Measurements from ENCODE around the gene SRSF2. TPM values are rescaled to one million over a fixed set of nuclear protein-coding genes. Genes with fewer than 3 reads are reported as not detected.

Gene SRSF2
- total RNA-seq, 2 donors from 2014 or later, result 373 to 571 TPM

DNA sequence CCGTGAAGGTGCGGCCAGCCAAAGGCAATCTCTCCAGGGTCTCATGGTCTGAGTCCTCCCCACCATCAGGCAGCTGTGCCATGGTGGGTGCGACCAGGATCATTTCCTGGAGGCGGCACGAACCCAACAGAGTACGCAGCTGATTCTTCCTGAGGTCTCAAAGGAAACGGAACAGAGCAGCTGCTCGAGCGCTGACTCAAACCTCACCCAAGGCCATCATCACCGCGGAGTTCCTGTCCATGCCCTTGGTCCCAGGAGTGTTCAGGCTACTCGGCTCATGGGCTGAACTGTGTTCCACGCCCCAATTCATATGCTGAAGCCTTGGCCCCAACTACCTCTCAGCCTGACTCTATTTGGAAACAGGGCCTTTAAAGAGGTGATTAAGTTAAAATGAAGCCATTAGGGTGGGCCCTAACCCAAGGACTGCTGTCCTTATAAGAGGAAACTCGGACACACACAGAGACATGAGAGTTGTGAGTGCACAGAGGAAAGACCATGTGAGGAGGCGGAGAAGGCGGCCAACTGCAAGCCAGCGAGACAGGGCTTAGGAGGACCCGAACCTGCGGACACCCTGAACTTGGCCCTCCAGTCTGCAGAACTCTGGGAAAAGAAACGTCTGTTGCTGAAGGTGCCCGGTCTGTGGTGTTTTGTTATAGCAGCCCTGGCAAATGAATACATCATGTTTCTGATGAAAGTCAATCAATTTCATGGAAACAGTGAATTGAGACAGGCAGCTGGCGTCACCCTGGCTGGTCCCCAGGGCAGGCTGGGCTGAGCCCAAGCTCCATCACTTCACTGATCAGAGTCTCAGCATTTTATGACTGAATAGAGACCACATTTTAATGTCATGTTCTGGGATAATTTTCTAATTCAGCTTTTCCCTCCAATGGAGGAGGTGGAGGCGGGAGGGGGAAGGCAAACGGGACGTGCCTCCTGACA, 40.1 kb downstream of the SRSF2 start:
- Mint-ChIP-seq H3K4me3 (no peak overlapping the region), H3K27ac (peak overlapping the region in 1 of 2 donors; percentile 39), H3K9me3 (no peaks in the 10 kb centered on the region), H3K27me3 (no peaks in the 10 kb centered on the region), H3K4me1 (ENCODE audit: low read depth in 2 of 2) (peaks cover 10 to 14% of the 10 kb centered on the region in 2 donors), H3K36me3 (no peaks in the 10 kb centered on the region)
- peak in 1 of 2 donors; percentile 52 for ATAC-seq
- peak; percentile 38 for DNase-seq (ENCODE audit: low spot score)

DNA sequence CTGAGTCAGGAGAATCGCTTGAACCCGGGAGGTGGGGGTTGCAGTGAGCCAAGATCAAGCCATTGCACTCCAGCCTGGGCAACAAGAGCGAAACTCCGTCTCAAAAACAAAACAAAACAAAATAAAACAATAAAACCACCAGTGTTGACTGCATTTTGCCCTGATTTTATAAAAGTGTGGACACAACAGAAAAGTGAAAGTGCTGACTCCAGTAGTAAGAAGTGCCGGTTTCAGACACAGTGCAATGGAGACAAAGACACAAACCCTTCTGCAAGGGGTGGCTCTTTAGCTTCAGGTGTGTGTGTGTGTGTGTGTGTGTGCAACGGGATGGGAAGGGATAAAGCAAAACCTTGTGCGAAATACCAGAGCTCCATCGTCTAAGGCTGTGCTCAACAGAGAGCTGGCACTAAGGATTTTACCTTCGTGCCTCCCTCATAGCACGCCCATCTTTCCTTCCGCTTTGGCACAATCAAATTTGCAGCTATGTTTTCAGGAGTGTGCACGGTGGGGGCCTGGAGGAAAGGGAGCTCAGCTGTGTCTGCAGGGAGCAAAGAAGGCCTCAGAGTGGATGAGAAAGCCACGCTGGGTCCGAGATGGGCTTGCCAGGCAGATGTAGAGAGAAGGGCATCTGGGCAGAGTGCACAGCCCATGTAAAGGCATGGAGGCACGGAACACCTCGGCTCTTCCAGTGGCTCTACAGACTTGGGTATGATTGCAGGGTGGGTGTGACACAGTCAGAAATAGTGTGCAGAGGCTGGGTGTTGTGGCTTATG, 41.9 kb downstream of the SRSF2 start:
- H3K27ac Mint-ChIP-seq, result peak overlapping the region in 1 of 2 donors; percentile 41
- no peak for ATAC-seq
- no peak overlapping the region for H3K4me3 Mint-ChIP-seq
- DNase-seq (ENCODE audit: low spot score), result peak; percentile 18
- H3K27me3 Mint-ChIP-seq, result no peaks in the 10 kb centered on the region
- peaks cover 5 to 7% of the 10 kb centered on the region in 2 donors for H3K4me1 Mint-ChIP-seq (ENCODE audit: low read depth in 2 of 2)
- H3K9me3 Mint-ChIP-seq, result no peaks in the 10 kb centered on the region
- no peaks in the 10 kb centered on the region for H3K36me3 Mint-ChIP-seq

DNA sequence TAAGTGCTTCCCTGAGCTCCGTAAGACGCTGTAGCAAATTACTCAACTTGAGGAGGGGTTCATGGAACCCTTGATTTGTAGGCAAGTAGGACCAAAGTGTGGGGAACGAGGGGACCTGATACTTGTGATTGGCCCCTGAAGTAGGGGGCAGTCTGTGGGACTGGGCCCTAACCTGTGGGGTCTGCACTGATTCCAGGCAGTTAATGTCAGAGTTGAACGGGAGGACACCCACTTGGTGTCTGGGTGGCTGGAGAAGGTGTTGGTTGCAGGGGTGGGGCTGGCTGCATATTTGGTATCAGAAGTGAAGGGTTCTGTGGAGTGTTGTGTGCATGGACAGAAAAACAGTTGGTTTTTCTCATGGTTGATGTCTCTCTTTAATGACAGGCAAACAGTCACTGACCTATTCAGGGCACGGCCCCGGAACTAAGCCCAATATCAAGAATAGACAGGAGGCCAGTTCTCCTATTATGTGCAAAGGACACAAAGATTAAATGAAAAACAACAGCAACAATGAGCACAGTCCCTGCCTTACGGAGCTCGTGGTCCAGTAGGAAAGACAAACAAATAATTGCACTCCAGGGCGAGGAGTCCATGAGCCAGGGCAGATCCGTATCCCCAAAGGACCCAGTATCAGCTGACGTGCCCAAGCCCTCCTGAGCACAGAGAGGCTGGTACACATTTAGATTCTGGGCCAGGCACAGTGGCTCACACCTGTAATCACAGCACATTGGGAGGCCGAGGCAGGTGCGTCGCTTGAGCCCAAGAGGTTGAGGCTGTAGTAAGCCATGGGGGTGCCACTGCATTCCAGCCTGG, 45.5 kb downstream of the SRSF2 start:
- Mint-ChIP-seq H3K27me3 (no peaks in the 10 kb centered on the region), H3K4me1 (ENCODE audit: low read depth in 2 of 2) (peaks cover 6 to 7% of the 10 kb centered on the region in 2 donors), H3K4me3 (no peak overlapping the region), H3K9me3 (no peaks in the 10 kb centered on the region), H3K27ac (no peak overlapping the region), H3K36me3 (no peaks in the 10 kb centered on the region)
- ATAC-seq (no peak), DNase-seq (ENCODE audit: low spot score) (no peak)

DNA sequence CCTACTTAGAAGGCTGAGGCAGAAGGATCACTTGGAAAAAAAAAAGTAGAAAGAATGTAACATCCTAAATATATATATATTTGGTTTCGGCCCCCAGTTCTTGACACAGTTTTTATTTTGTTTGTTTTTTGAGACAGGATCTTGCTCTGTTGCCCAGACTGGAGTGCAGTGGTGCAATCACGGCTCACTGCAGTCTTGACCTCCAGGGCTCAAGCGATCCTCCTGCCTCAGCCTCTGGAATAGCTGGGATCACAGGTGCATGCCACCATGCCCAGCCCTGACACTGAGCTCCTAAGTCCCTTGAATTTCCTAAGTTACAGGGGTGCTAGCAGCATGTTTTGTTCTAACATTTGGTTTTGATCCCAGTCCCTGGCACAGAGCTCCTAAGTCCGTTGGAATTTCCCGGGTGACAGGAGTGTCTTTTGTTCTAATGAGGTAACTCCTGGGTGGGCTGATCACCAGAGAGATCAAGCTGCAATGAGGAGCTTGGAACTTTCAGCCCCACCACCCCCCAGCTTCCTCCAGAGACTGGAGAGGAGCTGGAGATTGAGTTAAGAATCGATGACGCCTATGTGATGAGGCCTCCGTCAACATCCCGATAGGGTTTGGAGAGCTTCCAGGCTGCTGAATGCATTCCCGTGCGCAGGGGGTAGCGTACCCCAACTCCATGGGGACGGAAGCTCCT, 46.4 kb downstream of the SRSF2 start:
- peaks cover 4 to 7% of the 10 kb centered on the region in 2 donors for H3K4me1 Mint-ChIP-seq (ENCODE audit: low read depth in 2 of 2)
- no peak for DNase-seq (ENCODE audit: low spot score)
- no peaks in the 10 kb centered on the region for H3K36me3 Mint-ChIP-seq
- no peaks in the 10 kb centered on the region for H3K27me3 Mint-ChIP-seq
- H3K9me3 Mint-ChIP-seq, result no peaks in the 10 kb centered on the region
- H3K27ac Mint-ChIP-seq, result no peak overlapping the region
- no peak overlapping the region for H3K4me3 Mint-ChIP-seq
- ATAC-seq, result no peak

DNA sequence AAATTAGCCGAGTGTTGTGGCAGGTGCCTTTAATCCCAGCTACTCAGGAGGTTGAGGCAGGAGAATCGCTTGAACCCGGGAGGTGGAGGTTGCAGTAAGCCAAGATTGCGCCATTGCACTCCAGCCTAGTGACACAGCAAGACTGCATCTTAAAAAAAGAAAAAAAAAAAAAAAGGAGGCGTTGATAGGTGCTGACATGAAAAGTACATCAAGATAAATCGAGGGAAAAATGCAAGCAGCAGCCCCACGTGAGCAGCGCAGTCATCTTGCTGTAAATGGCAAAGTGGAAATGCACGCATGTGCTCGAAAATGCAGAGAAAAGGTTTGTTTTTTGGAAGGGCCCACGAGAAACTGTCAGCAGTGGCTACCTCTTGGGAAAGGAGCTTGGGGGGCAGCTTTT, 47.3 kb downstream of the SRSF2 start:
- Mint-ChIP-seq H3K27me3 (no peaks in the 10 kb centered on the region), H3K36me3 (no peaks in the 10 kb centered on the region), H3K4me3 (no peak overlapping the region), H3K9me3 (no peaks in the 10 kb centered on the region), H3K4me1 (ENCODE audit: low read depth in 2 of 2) (peaks cover 0 to 5% of the 10 kb centered on the region in 2 donors), H3K27ac (no peak overlapping the region)
- no peak for DNase-seq (ENCODE audit: low spot score)
- no peak for ATAC-seq

DNA sequence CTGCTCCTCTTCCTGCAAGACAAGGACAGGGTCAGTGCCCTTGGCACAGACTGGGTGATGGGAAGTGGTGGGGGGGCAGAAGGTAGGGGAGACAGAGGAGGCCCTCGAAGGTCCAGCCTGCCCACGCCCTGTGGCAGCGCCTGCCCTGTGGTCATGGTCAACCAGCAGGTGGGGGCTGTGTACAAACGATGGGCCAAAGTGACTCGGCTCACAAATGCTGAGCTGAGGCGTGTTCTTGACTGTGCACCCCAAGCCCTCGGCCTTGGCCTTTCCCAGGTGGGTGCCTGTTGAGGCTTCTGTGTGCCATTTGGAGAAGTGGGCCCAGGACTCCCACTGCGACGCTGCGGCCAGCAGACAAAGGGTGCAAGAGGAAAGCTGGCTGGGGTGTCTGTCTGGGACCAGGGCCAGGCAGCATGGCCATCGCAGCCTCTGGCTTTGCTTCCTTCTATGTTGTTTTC, 48.9 kb downstream of the SRSF2 start:
- H3K4me1 Mint-ChIP-seq (ENCODE audit: low read depth in 2 of 2), result peaks cover 0 to 9% of the 10 kb centered on the region in 2 donors
- ATAC-seq (peak in 1 of 2 donors; percentile 40), DNase-seq (ENCODE audit: low spot score) (no peak)
- no peaks in the 10 kb centered on the region for H3K27me3 Mint-ChIP-seq
- no peaks in the 10 kb centered on the region for H3K9me3 Mint-ChIP-seq
- H3K36me3 Mint-ChIP-seq, result no peaks in the 10 kb centered on the region
- H3K4me3 Mint-ChIP-seq, result no peak overlapping the region
- no peak overlapping the region for H3K27ac Mint-ChIP-seq

DNA sequence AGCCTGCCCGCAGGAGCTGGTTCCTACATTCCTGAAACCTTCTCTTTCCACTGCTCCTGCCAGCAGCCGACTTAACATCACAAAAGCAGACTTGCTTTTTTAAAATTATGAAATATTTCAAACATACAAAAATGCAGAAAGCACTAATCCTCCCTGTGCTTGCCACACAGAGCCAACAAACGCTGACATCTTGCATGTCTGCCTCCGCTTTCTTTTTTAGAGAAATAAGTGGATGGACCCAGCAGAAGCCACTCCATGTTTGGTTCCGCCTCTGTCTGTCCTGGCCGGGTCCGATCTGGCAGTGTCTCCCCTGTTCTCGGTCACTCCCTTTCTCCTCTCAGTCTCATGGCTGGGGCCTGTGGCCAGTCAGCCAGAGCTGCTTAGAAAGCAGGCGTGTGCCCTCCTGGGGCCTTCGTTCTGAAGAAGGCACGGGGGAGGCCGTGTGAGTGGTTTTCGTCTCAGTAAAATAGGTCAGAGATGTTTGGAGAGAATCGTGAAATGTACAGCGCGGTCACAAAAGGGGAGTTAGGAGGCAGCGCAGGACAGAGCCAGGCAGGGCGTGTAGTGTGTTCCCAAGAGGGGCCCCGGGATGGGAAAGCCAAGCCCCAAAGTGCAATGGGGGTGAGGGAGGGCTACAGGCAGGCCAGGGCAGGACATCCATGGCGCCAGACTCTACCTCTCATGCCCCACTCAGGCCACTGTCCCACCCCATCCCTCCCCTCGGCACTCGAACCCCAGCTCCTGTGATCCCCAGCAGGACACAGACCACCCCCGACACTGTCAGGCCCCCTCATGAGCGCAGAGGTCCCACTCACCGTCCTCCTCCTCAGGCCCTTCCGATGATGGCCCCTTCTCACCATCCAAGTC, 49.6 kb downstream of the SRSF2 start:
- H3K27me3 Mint-ChIP-seq, result no peaks in the 10 kb centered on the region
- H3K27ac Mint-ChIP-seq, result no peak overlapping the region
- no peak for DNase-seq (ENCODE audit: low spot score)
- no peak for ATAC-seq
- H3K4me1 Mint-ChIP-seq (ENCODE audit: low read depth in 2 of 2), result peaks cover 1 to 11% of the 10 kb centered on the region in 2 donors
- H3K9me3 Mint-ChIP-seq, result no peaks in the 10 kb centered on the region
- no peaks in the 10 kb centered on the region for H3K36me3 Mint-ChIP-seq
- H3K4me3 Mint-ChIP-seq, result no peak overlapping the region

DNA sequence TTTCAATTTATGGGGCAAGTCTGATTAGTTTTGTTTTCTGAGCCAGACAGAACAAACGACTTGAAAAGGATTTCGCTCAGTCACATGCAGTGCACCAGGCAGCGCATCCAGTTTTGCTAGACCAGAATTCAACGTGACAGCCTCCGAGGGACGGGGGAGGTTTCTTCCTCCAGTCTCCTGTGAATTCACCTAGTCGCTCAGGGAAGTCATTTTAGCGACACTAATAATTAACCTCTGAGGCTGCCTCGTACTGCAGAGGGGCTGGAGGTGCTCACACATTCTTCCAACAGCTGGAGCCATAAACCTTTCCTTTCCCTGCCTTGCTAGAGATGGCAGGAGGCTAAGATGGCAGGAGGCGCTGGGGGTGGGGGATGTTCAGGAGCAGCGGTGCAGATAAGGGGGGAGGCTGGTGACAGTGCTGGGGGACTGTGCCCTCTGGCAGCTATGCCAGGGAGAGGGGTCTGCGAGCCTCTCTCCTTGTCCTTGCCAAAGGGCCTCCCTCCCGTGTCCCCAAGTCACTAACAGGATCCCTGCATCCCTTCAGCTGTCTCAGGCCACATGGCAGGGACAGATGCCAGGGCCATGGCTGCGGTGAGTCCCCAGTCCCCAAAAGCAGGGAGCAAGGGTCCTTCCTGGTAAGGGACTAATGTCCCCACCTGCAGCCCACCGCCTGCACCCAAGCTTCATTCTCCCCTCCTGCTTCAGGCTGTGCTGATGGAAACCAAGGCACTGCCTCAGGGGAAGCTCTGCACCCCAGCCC, 50.4 kb downstream of the SRSF2 start:
- H3K4me1 Mint-ChIP-seq (ENCODE audit: low read depth in 2 of 2), result peaks cover 9 to 19% of the 10 kb centered on the region in 2 donors

DNA sequence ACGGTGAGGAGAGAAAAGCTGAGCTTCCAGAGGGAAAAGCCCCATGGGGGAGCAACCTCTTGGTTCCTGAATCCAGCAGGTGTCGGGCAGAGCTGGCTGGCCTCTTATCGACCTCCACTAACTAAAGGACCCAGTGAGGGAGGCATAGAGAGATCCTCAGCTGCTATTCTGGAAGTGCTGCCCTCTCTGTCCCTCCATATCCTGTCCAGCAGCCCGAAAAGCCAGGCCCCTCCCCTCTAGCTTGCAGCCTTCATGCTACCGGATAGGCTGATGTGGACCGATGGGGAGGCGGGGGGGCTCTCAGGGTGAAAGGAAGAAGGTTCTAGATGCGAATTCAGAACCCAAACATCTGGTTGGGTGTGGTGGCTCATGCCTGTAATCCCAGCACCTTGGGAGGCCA, 51.3 kb downstream of the SRSF2 start:
- no peak for DNase-seq (ENCODE audit: low spot score)
- Mint-ChIP-seq H3K36me3 (no peaks in the 10 kb centered on the region), H3K27me3 (no peaks in the 10 kb centered on the region), H3K4me1 (ENCODE audit: low read depth in 2 of 2) (peaks cover 18 to 27% of the 10 kb centered on the region in 2 donors), H3K4me3 (no peak overlapping the region), H3K9me3 (no peaks in the 10 kb centered on the region), H3K27ac (no peak overlapping the region)
- no peak for ATAC-seq

More for the DNA sequence above, 50.4 kb downstream of the SRSF2 start:
- Mint-ChIP-seq H3K27me3 (no peaks in the 10 kb centered on the region), H3K27ac (no peak overlapping the region), H3K4me3 (no peak overlapping the region), H3K9me3 (no peaks in the 10 kb centered on the region), H3K36me3 (no peaks in the 10 kb centered on the region)
- no peak for ATAC-seq
- DNase-seq (ENCODE audit: low spot score), result no peak

DNA sequence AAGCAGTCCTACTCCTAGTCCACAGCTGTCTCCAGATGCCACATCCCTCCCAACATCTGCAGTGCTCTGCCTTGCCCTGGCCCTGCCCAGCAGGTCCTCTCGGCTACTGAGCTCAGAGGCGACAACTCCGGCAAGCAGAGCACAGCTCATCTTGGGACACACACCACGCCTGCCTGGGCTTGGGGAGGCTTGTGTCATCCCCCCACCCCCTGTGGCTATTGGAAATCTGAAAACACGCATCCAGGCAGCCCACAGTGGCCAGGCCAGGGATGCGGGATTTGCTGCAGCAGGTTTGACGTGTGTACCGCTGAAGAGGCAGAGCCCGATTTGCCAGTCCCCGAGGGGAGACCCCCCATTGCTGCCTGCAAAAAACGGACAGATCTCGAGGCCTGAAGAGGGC, 51.8 kb downstream of the SRSF2 start:
- no peak for ATAC-seq
- no peak for DNase-seq (ENCODE audit: low spot score)
- H3K9me3 Mint-ChIP-seq, result no peaks in the 10 kb centered on the region
- H3K4me1 Mint-ChIP-seq (ENCODE audit: low read depth in 2 of 2), result peaks cover 18 to 30% of the 10 kb centered on the region in 2 donors
- no peaks in the 10 kb centered on the region for H3K36me3 Mint-ChIP-seq
- H3K4me3 Mint-ChIP-seq, result no peak overlapping the region
- H3K27me3 Mint-ChIP-seq, result no peaks in the 10 kb centered on the region
- H3K27ac Mint-ChIP-seq, result no peak overlapping the region

DNA sequence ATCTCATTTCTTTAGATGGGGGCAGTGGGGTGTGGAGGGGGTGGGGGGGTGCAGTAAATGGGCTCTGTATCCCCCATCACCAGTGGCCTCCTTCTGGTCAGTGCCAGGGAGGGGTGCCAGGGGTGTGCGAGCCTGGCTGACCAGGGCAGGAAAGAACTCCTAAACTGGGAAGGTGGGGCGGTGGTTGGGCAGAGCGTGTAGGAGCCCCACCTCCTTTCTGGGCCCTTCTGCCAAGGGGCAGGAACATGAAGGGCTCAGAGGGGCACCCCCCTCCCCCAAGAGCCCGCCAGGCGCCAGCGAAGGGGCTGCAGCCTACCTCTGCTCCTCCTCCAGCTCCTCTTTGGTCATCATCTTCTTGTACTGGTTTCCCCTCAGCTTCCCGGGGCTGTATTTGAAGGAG, 52.4 kb downstream of the SRSF2 start:
- Mint-ChIP-seq H3K36me3 (no peaks in the 10 kb centered on the region), H3K9me3 (no peaks in the 10 kb centered on the region), H3K4me3 (no peak overlapping the region), H3K4me1 (ENCODE audit: low read depth in 2 of 2) (peaks cover 18 to 30% of the 10 kb centered on the region in 2 donors), H3K27me3 (no peaks in the 10 kb centered on the region), H3K27ac (no peak overlapping the region)
- DNase-seq (ENCODE audit: low spot score) (no peak), ATAC-seq (no peak)
